Right atrium auricular region (tissue), 2 donors: Measurements from ENCODE around the gene GREM2. TPM values are rescaled to one million over a fixed set of nuclear protein-coding genes. Genes with fewer than 3 reads are reported as not detected.

ENCODE experiments used
- DNase-seq: peaks from one replicate; pipeline ENCODE4 v3.0.0-alpha.2; 2019; ENCODE audit warnings: low spot score
- H3K27ac ChIP-seq, 2 donors: fragments of 200-600 bp; sonication (generic); 1 replicate in 1 of 2; 2 replicates in 1 of 2; pipeline ENCODE4 v1.5.1; 2016 to 2019
- H3K27me3 ChIP-seq, 2 donors: fragments of 200-600 bp; sonication (generic); one replicate each; pipeline versions ENCODE4 v1.5.1 to v1.6.0; 2017 to 2019
- H3K36me3 ChIP-seq: fragments of 200-600 bp; sonication (generic); one replicate; pipeline ENCODE4 v1.5.1; 2016
- H3K4me1 ChIP-seq, 2 donors: fragments of 200-600 bp; sonication (generic); one replicate each; pipeline versions ENCODE4 v1.5.1 to v1.6.0; 2017 to 2019
- H3K4me3 ChIP-seq, 2 donors: fragments of 200-600 bp; sonication (generic); 1 replicate in 1 of 2; 2 replicates in 1 of 2; pipeline ENCODE4 v1.5.1; 2017 to 2019; ENCODE audit warnings: mild to moderate bottlenecking in 1 of 2, moderate library complexity in 1 of 2
- H3K9me3 ChIP-seq, 2 donors: fragments of 200-600 bp; sonication (generic); one replicate each; pipeline ENCODE4 v1.5.1; 2019
- CTCF ChIP-seq, 2 donors: fragments of 200-600 bp; sonication (generic); IDR thresholded peaks; one replicate each; pipeline ENCODE4 v1.5.1; 2019; ENCODE audit warnings: antibody characterized with exemption in 2 of 2
- total RNA-seq, 2 donors: library from RNA; depleted of rRNA; stranded (reverse); fragments of >200 nt; gene quantifications; one replicate each; pipeline ENCODE4 v1.1.0, GENCODE V29; 2016

GREM2 gene
- total RNA-seq, 2 donors from 2014 or later = not detected

GRCh38 chr1:240526312-240526711 is 85.6 kb downstream of the GREM2 start:
- H3K9me3 ChIP-seq = no peaks in the 10 kb centered on the region
- no peak overlapping the region for H3K27ac ChIP-seq
- no peak overlapping the region for H3K4me3 ChIP-seq
- peaks cover 0 to 5% of the 10 kb centered on the region in 2 donors for H3K4me1 ChIP-seq
- no peak for TF ChIP-seq CTCF (IDR thresholded peaks at IDR 0.05)
- no peaks in the 10 kb centered on the region for H3K36me3 ChIP-seq
- H3K27me3 ChIP-seq = no peaks in the 10 kb centered on the region
- no peak for DNase-seq

- Histone ChIP-seq H3K36me3 (no peaks in the 10 kb centered on the region), H3K4me3 (no peak overlapping the region), H3K9me3 (no peaks in the 10 kb centered on the region), H3K27me3 (no peaks in the 10 kb centered on the region), H3K27ac (no peak overlapping the region), H3K4me1 (peaks cover 0 to 5% of the 10 kb centered on the region in 2 donors)
- no peak for DNase-seq
- no peak for TF ChIP-seq CTCF (IDR thresholded peaks at IDR 0.05)
Observed at GRCh38 chr1:240524356-240525069, 87.4 kb downstream of the GREM2 start.

- DNase-seq = no peak
- Histone ChIP-seq H3K4me3 (no peak overlapping the region), H3K4me1 (peaks cover 0 to 5% of the 10 kb centered on the region in 2 donors), H3K27ac (no peak overlapping the region), H3K36me3 (no peaks in the 10 kb centered on the region), H3K9me3 (no peaks in the 10 kb centered on the region), H3K27me3 (no peaks in the 10 kb centered on the region)
- no peak for TF ChIP-seq CTCF (IDR thresholded peaks at IDR 0.05)
Observed at GRCh38 chr1:240522122-240522822, 89.7 kb downstream of the GREM2 start.

GRCh38 chr1:240517891-240518290 is 94.1 kb downstream of the GREM2 start:
- no peak for TF ChIP-seq CTCF (IDR thresholded peaks at IDR 0.05)
- no peak overlapping the region for H3K4me3 ChIP-seq
- no peak overlapping the region for H3K27ac ChIP-seq
- H3K9me3 ChIP-seq = no peaks in the 10 kb centered on the region
- no peaks in the 10 kb centered on the region for H3K36me3 ChIP-seq
- no peaks in the 10 kb centered on the region for H3K4me1 ChIP-seq
- no peaks in the 10 kb centered on the region for H3K27me3 ChIP-seq
- no peak for DNase-seq

- H3K4me3 ChIP-seq = no peak overlapping the region
- TF ChIP-seq CTCF (IDR thresholded peaks at IDR 0.05) = no peak
- DNase-seq = no peak
Observed at GRCh38 chr1:240516069-240516468, 95.9 kb downstream of the GREM2 start.

More at GRCh38 chr1:240516069-240516468, 95.9 kb downstream of the GREM2 start:
- Histone ChIP-seq H3K9me3 (no peaks in the 10 kb centered on the region), H3K27me3 (no peaks in the 10 kb centered on the region), H3K36me3 (no peaks in the 10 kb centered on the region), H3K27ac (no peak overlapping the region), H3K4me1 (no peaks in the 10 kb centered on the region)
